ENCODE data around the gene NUFIP1.
"Not testable (repeated sequence)": the region's sequence is repeated elsewhere in the genome, so short reads cannot be mapped to it uniquely, and the experiment has no call there.

The NUFIP1 gene

DNA sequence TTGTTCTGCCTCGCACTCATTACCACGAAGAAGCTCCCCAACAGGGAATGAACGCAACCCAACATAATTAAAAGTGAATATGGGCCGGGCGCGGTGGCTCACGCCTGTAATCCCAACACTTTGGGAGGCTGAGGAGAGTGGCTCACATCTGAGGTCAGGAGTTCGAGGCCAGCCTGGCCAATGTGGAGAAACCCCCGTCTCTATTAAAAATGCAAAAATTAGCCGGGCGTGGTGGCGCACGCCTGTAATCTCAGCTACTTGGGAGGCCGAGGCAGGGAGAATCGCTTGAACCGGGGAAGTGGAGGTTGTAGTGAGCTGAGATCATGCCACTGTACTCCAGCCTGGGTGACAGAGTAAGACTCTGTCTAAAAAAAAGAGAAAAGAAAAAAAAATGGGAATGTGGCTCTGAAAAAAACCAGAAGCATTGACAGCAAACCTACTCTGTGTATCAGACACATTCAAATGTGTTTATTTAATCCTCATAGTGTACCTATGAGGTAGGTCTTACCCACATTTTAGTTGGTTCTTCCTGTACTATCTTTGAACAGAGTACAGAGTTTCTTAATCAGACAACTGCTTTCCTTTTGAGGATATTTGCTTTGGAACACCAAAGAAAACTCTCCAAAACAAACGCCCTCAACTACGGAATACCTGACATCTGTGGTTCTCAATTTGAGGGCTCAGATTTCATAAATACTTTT, 70.0 kb downstream of the NUFIP1 start:
- no peak for DNase-seq (ENCODE audit: low read depth)

GRCh38 chr13:44918326-44919103, 70.8 kb downstream of the NUFIP1 start:
- peak; percentile 46 for DNase-seq (ENCODE audit: low read depth)

GRCh38 chr13:44917589-44918325, 71.5 kb downstream of the NUFIP1 start:
- DNase-seq (ENCODE audit: low read depth) = peak; percentile 97

- DNase-seq (ENCODE audit: low read depth) = no peak
These were observed 76.8 kb downstream of the NUFIP1 start for GRCh38 chr13:44912278-44913016.

- no peak for DNase-seq (ENCODE audit: low read depth)
These were observed 80.6 kb downstream of the NUFIP1 start for GRCh38 chr13:44908712-44909111.

DNA sequence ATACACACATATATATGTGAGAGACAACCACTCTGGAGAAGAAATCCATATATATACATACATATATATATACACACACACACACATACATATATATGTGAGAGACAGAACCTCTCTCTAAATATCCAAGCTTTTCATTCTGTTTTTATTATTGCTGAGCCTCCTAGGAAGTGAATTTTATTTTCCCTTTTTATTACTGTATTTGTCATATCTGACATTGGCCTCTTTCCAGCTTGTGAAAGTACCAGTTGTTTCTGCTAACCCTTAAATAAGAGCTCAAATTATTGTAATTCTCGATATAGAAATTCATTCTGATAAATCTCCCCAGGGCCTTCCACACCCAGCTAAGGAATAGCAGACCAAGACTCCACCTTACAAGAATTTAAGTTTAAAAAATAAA, 81.0 kb downstream of the NUFIP1 start:
- no peak for DNase-seq (ENCODE audit: low read depth)

- DNase-seq (ENCODE audit: low read depth) = no peak
These were observed 82.6 kb downstream of the NUFIP1 start for GRCh38 chr13:44906713-44907112.

DNA sequence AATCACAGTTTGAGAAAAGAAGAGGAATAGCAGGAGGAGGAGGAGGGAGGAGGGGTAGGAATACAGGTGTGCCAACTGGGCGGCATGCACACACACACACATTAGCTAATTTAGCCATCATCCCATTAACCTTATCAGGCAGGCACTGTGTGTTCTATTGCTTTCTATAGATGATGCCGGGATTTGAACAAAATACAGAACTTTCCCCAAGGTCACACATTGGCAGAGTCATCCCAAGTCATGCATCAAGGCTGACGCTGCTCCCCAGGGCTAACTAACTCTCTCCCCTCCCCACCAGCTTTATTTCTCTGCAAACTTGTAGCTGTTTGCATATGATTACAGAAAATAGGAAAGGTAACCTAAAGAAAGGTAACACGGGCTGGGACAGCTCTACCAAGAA, 83.0 kb downstream of the NUFIP1 start:
- no peak for DNase-seq (ENCODE audit: low read depth)

DNA sequence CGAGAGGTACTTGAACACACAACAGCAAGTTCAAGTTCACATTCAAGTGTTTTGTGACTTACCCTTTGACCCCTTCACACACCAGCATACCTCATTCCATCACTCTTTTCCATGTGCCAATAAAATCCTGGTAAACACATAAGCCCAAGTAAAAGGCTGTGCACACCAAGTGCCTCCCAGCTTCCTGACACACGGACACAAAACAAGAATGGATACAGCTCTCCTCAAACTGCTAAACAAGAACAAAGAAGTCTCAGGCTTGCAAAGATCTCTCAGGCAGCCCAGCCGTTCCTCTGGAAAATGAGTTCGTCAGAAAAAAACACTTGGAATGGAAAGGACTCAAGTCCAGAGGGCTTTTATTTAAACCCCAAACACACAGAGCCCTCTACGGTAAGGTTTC, 83.7 kb downstream of the NUFIP1 start:
- no peak for DNase-seq (ENCODE audit: low read depth)

- DNase-seq (ENCODE audit: low read depth) = no peak
These were observed 84.3 kb downstream of the NUFIP1 start for GRCh38 chr13:44904967-44905366.

GRCh38 chr13:44903574-44903985, 85.7 kb downstream of the NUFIP1 start:
- no peak for DNase-seq (ENCODE audit: low read depth)

GRCh38 chr13:44902738-44903137, 86.5 kb downstream of the NUFIP1 start:
- DNase-seq (ENCODE audit: low read depth) = no peak

- DNase-seq (ENCODE audit: low read depth) = no peak
These were observed 89.3 kb downstream of the NUFIP1 start for GRCh38 chr13:44899967-44900366.

DNA sequence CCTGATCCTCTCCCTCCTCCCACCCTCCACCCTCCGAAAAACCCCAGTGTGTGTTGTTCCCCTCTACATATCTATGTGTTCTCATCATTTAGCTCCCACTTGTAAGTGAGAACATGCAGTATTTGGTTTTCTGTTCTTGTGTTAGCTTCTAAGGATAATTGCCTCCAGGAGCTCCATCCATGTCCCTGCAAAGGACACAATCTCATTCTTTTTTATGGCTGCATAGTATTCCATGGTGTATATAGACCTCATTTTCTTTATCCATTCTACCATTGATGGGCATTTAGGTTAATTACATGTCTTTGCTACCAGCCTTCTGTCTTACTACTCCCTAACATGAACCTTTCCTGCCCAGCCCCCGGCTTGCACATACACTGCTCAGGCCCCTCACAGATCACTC, 91.0 kb downstream of the NUFIP1 start:
- not testable (repeated sequence) for DNase-seq (ENCODE audit: low read depth)

DNA sequence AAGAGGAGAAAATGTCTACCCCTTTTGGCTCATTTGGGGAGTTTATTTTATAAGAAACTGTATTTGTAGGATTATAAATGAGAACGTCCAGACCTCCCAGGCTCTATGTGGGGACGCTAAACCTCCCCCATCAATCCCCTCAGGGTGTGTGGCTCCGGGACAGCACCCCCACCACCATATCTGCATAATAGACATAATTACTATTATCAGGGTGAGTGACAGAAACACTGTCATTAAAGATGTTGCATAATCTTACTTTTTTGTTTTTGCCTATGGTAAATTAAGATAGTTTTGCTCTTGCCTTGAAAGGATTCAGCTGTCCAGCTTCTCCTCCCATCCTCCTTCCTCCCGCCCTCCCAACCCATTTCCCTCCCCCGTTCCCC, 93.3 kb downstream of the NUFIP1 start:
- no peak for DNase-seq (ENCODE audit: low read depth)

GRCh38 chr13:44895264-44895952, 93.9 kb downstream of the NUFIP1 start:
- no peak for DNase-seq (ENCODE audit: low read depth)

DNA sequence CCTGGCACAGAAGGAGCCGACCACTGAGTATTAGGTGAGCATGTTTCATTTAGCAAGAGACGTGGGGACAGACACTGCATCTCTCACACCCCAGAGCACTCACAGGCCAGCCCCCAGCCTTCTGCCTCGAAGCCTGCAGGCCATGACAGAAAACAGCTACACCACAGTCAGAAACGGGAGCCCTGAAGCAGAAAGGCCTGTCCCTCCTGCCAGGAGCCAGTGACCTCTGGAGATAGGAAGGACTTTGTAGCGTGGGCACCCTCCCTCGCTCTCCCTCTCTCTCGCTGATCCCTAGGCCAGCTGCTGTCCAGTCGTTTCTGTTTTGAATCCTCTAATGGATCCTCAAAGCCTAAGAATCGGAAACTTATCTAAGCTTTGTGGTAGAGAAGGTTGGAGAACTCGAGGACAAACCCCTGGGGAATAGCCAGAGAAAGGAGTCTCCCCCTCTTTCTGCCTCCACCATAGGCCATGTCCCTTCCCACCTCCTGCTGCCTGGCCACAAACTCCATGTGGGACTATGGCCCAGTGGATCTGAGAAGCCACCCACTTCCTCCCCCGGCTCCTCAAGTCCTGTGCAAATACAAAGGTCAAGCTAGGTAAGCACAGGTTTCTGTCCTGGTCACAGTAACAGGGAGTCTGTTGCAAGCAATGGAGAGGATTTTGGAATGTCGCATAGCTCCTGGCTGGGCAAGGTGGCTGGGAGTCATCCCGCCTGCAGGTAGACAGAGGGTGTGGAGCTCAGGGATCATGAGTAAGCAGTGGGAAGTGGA, 95.1 kb downstream of the NUFIP1 start:
- no peak for DNase-seq (ENCODE audit: low read depth)
